HepG2 (cell line): ENCODE data around the gene MRPL14. TPM values are rescaled to one million over a fixed set of nuclear protein-coding genes. Genes with fewer than 3 reads are reported as not detected.

Experiments used
- ATAD3A ChIP-seq: sonication (generic); formaldehyde crosslinking; IDR thresholded peaks from 2 replicates; pipeline ENCODE4 v1.4.0; 2020; ENCODE audit warnings: missing genetic modification reagents
- ETS1 ChIP-seq: sonication (generic); formaldehyde crosslinking; IDR thresholded peaks from 2 replicates; pipeline ENCODE4 v1.4.0; 2020; ENCODE audit warnings: missing genetic modification reagents
- PHF5A ChIP-seq: IDR thresholded peaks from one replicate; pipeline ENCODE4 v1.6.1; 2018; ENCODE audit warnings: low read depth, missing genetic modification reagents; ENCODE audit not compliant: unreplicated experiment
- SETDB1 ChIP-seq: sonication (generic); formaldehyde crosslinking; IDR thresholded peaks from 2 replicates; pipeline ENCODE4 v1.5.1; 2020; ENCODE audit warnings: missing genetic modification reagents, mild to moderate bottlenecking, borderline replicate concordance
- SMYD3 ChIP-seq: sonication (generic); formaldehyde crosslinking; IDR thresholded peaks from 2 replicates; pipeline ENCODE4 v1.8.1; 2023; ENCODE audit warnings: mild to moderate bottlenecking, missing genetic modification reagents
- TBX3 ChIP-seq: fragments of 450-650 bp; IDR thresholded peaks from 2 replicates; pipeline ENCODE4 v1.6.1; 2017; ENCODE audit warnings: antibody characterized with exemption, mild to moderate bottlenecking, inconsistent platforms, borderline replicate concordance
- ZBED4 ChIP-seq: sonication (generic); formaldehyde crosslinking; IDR thresholded peaks from 2 replicates; pipeline ENCODE4 v1.4.0; 2020; ENCODE audit warnings: missing genetic modification reagents, borderline replicate concordance
- ZBTB40 ChIP-seq, 2 experiments: fragments of 450-650 bp in 1 of 2; sonication (generic) in 1 of 2; formaldehyde crosslinking in 1 of 2; IDR thresholded peaks; 2 replicates each; pipeline versions ENCODE4 v1.6.1 to v1.8.0; 2016 to 2022; ENCODE audit warnings: antibody characterized with exemption in 1 of 2, mild to moderate bottlenecking in 1 of 2, missing genetic modification reagents in 1 of 2
- ZFP36 ChIP-seq: fragments of 150-350 bp; IDR thresholded peaks from 2 replicates; pipeline ENCODE4 v1.6.1; 2018; ENCODE audit warnings: borderline replicate concordance, low read length, low read depth; ENCODE audit not compliant: partially characterized antibody
- ZFP36L1 ChIP-seq: sonication (generic); formaldehyde crosslinking; IDR thresholded peaks from 2 replicates; pipeline ENCODE4 v1.8.0; 2022; ENCODE audit warnings: mild to moderate bottlenecking, missing genetic modification reagents, moderate library complexity
- ZNF530 ChIP-seq: sonication (generic); formaldehyde crosslinking; IDR thresholded peaks from 2 replicates; pipeline ENCODE4 v1.5.0; 2020; ENCODE audit warnings: low read depth, mild to moderate bottlenecking, missing genetic modification reagents
- ZNF605 ChIP-seq: sonication (generic); formaldehyde crosslinking; IDR thresholded peaks from 2 replicates; pipeline ENCODE4 v1.8.0; 2022; ENCODE audit warnings: mild to moderate bottlenecking, missing genetic modification reagents
- ZNF678 ChIP-seq: sonication (generic); formaldehyde crosslinking; IDR thresholded peaks from 2 replicates; pipeline ENCODE4 v1.4.0; 2020; ENCODE audit warnings: mild to moderate bottlenecking, missing genetic modification reagents
- polyA plus RNA-seq, 8 experiments: library from polyadenylated mRNA; depleted of rRNA in 3 of 8; stranded (reverse) in 7 of 8; unstranded in 1 of 8; fragments of >200 nt; fragmentation: Illumina TruSeq in 4 of 8; extraction: Trizol in 4 of 8; gene quantifications; 2 replicates each; pipeline versions ENCODE4 v1.2.1 to v1.2.3, GENCODE V29; 2011 to 2016; ENCODE audit warnings: low read depth in 4 of 8, missing spikeins in 1 of 8, mixed read lengths in 1 of 8; ENCODE audit not compliant: insufficient read depth in 1 of 8
- total RNA-seq, 5 experiments: library from RNA; depleted of rRNA; stranded (reverse); fragments of >200 nt; fragmentation: Illumina TruSeq; extraction: Trizol; gene quantifications; 2 replicates each; pipeline ENCODE4 v1.2.3, GENCODE V29; 2016; ENCODE audit warnings: low read depth in 1 of 5

The MRPL14 gene
- total and polyA plus RNA-seq, 2 of the 13 experiments (the other 11 are each of a cell fraction or from before 2014, with no cell fraction given) = 157 to 178 TPM

GRCh38 chr6:44096612-44097011 is 30.6 kb downstream of the MRPL14 start (continued):
- TF ChIP-seq ZBTB40 (IDR thresholded peaks at IDR 0.05) (no peak), ZBTB40 (CRISPR knock-in tag; IDR thresholded peaks at IDR 0.05) (no peak), TBX3 (no peak), ETS1 (CRISPR knock-in tag) (no peak), ZFP36L1 (no peak), ATAD3A (CRISPR knock-in tag) (no peak), ZNF605 (CRISPR knock-in tag) (no peak), PHF5A (CRISPR knock-in tag) (no peak), SMYD3 (CRISPR knock-in tag) (no peak), ZBED4 (CRISPR knock-in tag) (no peak), ZNF530 (CRISPR knock-in tag) (no peak), ZFP36 (peak; percentile 23), SETDB1 (CRISPR knock-in tag) (no peak), ZNF678 (CRISPR knock-in tag) (0 out of 2 replicates have a peak, but pooled peaks have one; percentile 41)
